Loucy (cell line): ENCODE measurements around the gene TECTA.

ENCODE experiments used
- CTCF ChIP-seq: fragments of 200-600 bp; sonication (generic); conservative IDR thresholded peaks from 2 replicates; pipeline ENCODE4 v1.5.1; 2014; ENCODE audit warnings: mild to moderate bottlenecking, antibody characterized with exemption, low read length
- EZH2phosphoT487 ChIP-seq: fragments of 200-600 bp; IDR thresholded peaks from 2 replicates; pipeline ENCODE4 v1.6.1; 2018; ENCODE audit warnings: antibody characterized with exemption, mild to moderate bottlenecking, moderate library complexity, borderline replicate concordance

DNA sequence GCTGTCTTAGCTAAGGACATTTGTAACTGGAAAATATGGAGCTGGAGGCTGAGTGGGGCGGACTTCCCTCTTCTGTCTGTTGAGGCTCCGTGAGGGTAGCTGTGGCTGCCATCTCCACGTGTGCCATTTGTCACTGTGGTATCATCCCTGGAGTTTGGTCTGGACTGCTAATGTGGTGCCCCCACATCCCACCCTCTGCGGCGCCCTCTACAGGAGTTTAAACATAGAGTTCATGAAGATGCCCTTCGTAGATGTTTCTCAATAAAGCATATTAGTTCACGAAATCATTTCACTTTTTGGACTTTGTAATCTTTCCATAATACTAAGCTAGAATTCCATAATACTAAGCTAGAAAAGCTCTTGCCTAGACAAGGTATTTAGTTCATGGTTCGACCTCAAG lies 52.4 kb downstream of the TECTA start:
- TF ChIP-seq CTCF (peak; percentile 50), EZH2phosphoT487 (no peak)
